Erythroblast (primary cell): ENCODE results near the gene MPPED1.

Experiments
- GATA1 ChIP-seq: IDR thresholded peaks from 2 replicates; pipeline ENCODE4 v1.6.1; 2011; ENCODE audit warnings: low read depth, mild to moderate bottlenecking, control low read depth, low read length, moderate library complexity
- POLR2A ChIP-seq: IDR thresholded peaks from 2 replicates; pipeline ENCODE4 v1.6.1; 2011; ENCODE audit warnings: mild to moderate bottlenecking, low read length

DNA sequence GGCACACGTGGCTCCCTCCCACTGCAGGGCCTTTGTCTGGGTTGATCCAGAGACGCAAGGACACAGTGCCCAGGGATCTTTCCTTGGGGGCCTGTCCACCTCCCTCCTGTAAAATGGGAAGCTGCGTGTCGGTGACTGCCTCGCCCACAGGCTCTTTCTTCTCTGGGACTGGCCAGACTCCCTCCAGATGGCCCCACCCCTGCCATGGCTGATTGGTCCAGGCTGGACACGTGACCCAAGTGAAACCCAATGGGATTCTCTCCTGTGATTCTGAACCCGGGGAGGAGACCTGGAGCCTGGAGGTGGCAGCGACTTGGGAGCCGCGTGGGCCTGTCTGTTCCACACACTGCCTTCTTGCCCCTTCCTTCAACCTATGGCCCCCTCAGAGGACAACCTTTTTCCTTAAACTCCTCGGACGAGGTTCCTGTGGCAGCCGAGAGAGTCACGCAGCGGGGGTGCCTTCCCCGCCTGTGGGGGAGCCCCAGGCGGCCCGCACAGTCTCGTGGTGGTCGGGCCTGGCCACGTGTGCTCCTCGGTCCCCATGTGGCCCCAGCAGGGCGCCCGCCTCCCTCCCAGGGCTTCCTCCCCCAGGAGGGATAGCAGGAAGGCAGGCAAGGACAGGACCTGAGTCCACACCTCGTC, 12.4 kb upstream of the MPPED1 start:
- TF ChIP-seq POLR2A (no peak), GATA1 (no peak)
